HG02943 (cell line): ENCODE data around the gene PUS7L.

ENCODE experiments used
- ATAC-seq: cut with Tn5 transposase; IDR thresholded peaks from one replicate; pipeline ENCODE4 v1.9.1; 2021; ENCODE audit warnings: mild to moderate bottlenecking, low read depth, moderate library complexity; ENCODE audit not compliant: unreplicated experiment

The PUS7L gene

DNA sequence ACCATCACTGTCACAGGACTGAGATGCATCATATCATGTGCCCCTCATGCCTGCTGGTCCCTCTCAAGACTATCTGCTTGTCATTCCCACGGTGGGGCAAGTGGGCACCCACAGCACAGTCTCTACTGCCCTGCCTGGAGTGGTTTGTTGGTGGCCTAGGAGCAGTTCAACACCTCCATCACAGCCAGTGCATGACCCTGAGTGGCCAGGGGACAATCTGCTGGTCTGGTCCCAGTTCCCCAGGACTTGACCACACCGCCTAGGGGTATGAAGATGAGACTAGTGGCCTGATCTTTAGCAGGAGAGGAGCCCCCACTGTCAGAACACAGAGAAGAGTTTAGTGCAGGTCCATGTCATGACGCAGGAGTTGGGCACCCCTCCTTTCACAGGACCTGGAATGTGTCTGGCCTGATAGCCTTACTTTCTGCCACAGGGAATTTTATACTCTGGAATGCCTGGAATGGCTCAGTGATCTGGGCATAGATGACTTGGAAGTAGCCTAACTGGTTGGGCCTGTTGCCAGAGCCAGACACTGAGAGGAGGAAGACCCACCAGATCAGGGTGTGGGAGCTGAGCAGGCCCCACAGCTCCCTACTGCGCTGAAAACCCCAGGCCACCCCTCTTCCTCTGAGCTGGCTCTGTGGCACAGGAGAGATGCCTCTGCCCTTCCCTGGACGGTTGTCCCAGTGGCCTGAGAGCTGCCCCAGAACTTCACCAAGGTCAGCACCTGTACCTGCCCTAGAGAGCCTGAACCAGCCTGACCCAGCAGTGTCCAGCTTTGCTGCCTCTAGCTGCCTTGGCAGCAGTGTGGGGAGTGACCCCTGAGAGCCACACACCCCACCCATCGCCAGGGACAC lies 83.3 kb downstream of the PUS7L start:
- ATAC-seq, result no peak

DNA sequence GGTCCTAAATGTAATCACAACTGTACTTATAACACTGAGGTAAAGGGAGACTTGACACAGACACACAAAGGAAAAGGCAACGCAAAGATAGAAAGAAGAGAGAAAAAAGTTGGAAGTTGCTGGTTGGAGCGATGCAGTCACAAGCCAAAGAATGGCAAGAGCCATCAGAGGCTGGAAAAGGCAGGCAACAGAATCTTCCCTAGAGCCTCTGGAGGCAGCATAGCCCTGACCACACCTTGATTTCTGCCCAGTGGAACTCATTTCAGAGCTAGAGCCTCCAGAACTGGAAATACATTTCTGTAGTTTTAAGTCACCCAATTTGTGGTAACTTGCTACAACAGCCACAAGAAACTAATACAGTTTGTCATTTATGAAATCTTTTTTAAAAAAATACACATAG lies 89.2 kb downstream of the PUS7L start:
- no peak for ATAC-seq
